GM12873 (cell line): ENCODE data around the gene NSUN6.

Experiments used
- CTCF ChIP-seq: IDR thresholded peaks from 2 replicates; pipeline ENCODE4 v1.5.1; 2012; ENCODE audit warnings: low read depth, mild to moderate bottlenecking, moderate library complexity, low read length, control low read depth; ENCODE audit not compliant: insufficient read depth; ENCODE audit errors: missing control alignments

The NSUN6 gene

DNA sequence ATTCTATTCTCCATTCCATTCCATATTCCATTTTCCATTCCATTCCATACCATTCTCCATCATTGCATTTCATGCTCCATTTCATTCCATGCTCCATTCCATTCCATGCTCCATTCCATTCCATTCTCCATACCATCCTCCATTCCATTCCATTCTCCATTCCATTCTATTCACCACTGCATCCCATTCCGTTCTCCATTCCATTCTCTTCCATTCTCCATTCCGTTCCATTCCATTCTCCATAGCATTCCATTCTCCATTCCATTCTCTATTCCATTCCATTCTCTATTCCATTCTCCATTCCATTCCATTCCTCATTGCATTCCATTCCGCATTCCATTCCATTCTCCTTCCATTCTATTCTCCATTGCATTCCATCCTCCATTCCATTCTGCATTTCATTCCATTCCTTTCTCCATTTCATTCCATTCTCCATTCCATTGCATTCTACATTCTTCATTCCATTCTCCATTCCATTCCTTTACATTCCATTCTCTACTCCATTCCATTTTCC is 84.0 kb downstream of the NSUN6 start:
- TF ChIP-seq CTCF, result no peak

DNA sequence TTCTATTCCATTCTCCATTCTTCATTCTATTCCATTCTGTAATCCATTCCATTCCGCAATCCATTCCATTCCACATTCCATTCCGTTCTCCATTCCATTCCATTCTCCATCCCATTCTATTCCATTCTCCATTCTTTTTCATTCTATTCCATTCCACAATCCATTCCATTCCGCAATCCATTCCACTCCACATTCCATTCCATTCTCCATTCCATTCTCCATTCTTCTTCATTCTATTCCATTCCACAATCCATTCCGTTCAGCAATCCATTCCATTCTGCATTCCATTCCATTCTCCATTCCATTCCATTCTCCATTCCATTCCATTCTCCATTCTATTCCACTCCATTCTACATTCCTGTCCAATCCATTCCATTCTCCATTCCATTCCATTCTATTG is 85.2 kb downstream of the NSUN6 start:
- TF ChIP-seq CTCF, result no peak

GRCh38 chr10:18565006-18565405 is 86.4 kb downstream of the NSUN6 start:
- no peak for TF ChIP-seq CTCF

DNA sequence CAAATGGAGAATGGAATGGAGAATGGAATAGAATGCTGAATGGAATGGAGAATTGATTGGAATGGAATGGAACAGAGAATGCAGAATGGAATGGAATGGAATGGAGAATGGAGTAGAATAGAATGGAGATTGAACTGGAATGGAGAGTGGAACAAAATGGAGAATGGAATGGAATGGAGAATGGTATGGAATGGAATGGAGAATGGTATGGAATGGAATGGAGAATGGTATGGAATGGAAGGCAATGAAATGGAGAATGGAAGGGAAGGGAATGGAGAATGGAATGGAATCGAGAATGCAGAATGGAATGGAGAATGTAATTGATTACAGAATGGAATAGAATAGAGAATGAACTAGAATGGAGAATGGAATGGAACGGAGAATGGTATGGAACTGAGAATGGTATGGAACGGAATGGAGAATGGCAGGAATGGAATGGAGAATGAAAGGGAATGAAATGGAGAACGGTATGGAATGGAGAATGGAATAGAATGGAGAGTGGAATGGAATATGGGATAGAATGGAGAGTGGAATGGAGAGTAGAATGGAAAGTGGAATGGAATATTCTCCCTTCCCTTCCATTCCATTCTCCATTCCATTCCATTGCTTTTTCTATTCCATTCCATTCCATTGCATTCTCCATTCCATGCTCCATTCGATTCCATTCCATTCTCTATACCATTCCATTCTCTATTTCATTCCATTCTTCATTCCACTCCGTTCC is 88.2 kb downstream of the NSUN6 start:
- no peak for TF ChIP-seq CTCF

DNA sequence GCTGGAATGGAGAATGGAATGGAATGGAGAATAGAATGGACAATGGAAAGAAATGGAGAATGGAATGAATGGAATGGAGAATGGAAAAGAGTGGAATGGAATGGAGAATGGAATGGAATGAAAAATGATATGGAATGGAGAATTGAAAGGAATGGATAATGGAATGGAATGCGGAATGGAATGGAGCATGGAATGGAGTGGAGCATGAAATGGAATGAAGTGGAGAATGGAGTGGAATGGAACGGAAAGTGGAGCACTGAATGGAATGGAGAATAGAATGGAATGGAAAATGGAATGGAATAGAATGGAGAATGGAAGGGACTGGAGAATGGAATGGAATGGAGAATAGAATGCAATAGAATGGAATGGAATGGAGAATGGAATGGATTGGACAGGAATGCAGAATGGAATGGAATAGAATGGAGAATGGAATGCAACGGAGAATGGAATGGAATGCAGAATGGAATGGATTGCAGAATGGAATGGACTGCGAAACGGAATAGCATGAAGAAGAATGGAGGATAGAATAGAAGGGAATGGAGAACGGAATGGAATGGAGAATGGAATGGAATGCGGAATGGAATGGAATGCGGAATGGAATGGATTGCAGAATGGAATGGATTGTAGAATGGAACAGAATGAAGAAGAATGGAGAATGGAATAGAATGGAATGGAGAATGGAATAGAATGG is 89.4 kb downstream of the NSUN6 start:
- TF ChIP-seq CTCF, result no peak

- TF ChIP-seq CTCF, result no peak
Observed at GRCh38 chr10:18557960-18558359, 93.4 kb downstream of the NSUN6 start.

GRCh38 chr10:18556522-18557147 is 94.8 kb downstream of the NSUN6 start:
- no peak for TF ChIP-seq CTCF
